ENCODE data around the gene IFIT1B. TPM values are rescaled to one million over a fixed set of nuclear protein-coding genes. Genes with fewer than 3 reads are reported as not detected.
"Not testable (repeated sequence)": the region's sequence is repeated elsewhere in the genome, so short reads cannot be mapped to it uniquely, and the experiment has no call there.

Gene IFIT1B
- total RNA-seq (under 1 TPM; 0.11 to 0.14 TPM), total RNA-seq (0 to 0.65 (median 0) reads per million in 172 experiments)
- not detected for polyA plus RNA-seq (2013, experiment 1 of 2)
- 0.04 TPM for polyA plus RNA-seq (2013, experiment 2 of 2)

DNA sequence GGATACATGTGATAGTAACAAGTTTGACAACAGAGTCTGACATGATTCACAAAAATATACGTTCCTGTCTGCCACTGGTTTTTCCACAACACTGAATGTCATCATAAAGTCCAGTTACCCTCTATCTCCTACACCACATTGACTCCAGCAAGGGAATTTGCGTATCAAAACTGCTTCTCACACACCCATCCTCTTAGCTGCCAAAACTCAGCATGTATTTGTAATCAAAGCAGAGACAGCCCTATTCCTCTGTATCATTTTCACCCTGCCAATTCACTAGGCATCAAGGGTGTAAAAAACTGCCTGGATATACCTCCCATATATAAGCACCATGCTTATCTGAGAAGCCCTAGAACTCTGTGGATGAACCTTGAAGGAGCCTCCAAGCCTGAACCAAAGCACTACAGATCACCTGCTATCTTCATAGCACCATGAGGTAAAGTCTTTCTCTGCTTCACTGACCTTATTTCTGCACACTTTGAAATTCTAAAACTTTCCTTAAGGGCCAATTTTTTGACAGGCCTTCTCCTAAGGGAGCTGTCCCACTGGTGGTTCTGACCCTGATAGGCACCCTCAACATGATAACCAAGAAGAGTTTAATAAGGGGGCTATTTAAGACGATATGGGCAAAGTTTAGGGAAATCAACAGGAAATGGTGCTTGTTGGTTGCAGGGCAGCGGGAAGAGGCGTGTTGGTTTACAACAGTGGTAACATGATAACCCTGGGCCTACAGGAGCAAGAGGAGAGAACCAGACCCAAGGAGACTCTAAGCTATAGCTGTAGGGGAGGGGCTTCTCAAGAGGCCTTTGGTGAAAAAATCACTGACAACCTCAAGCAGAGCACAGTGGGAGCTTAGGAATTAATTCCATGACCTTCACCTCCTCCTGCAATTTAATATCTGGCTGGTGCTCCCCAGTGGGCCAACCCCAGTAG is at the start of gene IFIT1B:
Gene IFIT1B (plus strand): TSS at position 352 of the 933 bp plus-strand sequence. CDS start 80 bp downstream, at position 432.
- ChIA-PET CTCF (no interaction called here), POLR2A (no interaction called here)
- Histone ChIP-seq H3K27me3 (ENCODE audit: control insufficient read depth in 1 of 2, insufficient read depth in 2 of 2, low read length in 2 of 2) (no peaks in the 10 kb centered on the region), H3K4me1 (ENCODE audit: insufficient read depth, low read length) (no peaks in the 10 kb centered on the region), H3K9me3 (ENCODE audit: control insufficient read depth in 1 of 2, insufficient read depth in 1 of 2, low read length in 2 of 2) (no peaks in the 10 kb centered on the region), H3K4me3 (ENCODE audit: low read length) (no peak within 1 kb of the TSS), H3K36me3 (ENCODE audit: insufficient read depth, low read length) (no peaks in the 10 kb centered on the region), H3K27ac (ENCODE audit: low read depth in 1 of 2, low read length in 2 of 2) (no peak within 1 kb of the TSS)
- H3K27ac Mint-ChIP-seq, result no peak within 1 kb of the TSS
- TF ChIP-seq CTCF (IDR thresholded peaks at IDR 0.05), result no peak
- ATAC-seq (ENCODE audit: poor library complexity) (no peak), DNase-seq (no peak)
- no peaks in the 10 kb centered on the region for H3K4me1 Mint-ChIP-seq (ENCODE audit: low read depth)
- no peaks in the 10 kb centered on the region for H3K9me3 Mint-ChIP-seq
- H3K27me3 Mint-ChIP-seq, result no peaks in the 10 kb centered on the region
- intact Hi-C loops (cut with DNase I, micrococcal nuclease), result no loop called here
- no peaks in the 10 kb centered on the region for H3K36me3 Mint-ChIP-seq (ENCODE audit: low read depth)
- H3K4me3 Mint-ChIP-seq, result no peak within 1 kb of the TSS

DNA sequence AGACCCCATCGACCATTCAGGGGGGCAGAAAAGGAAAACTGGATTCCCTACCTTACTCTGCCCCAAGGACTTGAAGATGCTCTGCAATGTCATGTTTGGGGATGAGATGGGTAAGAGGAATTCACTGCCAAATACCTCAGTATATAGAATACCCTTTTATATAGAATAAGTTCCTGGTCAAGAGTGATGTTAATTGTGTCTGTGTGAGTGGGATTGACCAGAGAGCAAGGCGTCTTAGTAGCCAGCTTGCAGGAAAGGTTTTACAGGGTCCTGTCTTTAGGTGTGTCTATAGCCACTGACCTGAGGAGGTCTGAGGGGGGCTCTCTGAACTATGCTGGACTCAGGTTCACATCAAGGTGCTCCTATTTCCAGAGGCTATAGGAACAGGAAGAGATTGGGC is 48.7 kb upstream of the IFIT1B start:
- H3K27ac Mint-ChIP-seq, result peak overlapping the region; percentile 63
- no peak for TF ChIP-seq CTCF (IDR thresholded peaks at IDR 0.05)
- H3K27me3 Mint-ChIP-seq, result no peaks in the 10 kb centered on the region
- H3K9me3 Mint-ChIP-seq, result no peaks in the 10 kb centered on the region
- H3K4me1 Mint-ChIP-seq (ENCODE audit: low read depth), result peaks cover 58% of the 10 kb centered on the region
- CTCF ChIA-PET, result no interaction called here
- H3K4me1 ChIP-seq (ENCODE audit: insufficient read depth, low read length), result peaks cover 58% of the 10 kb centered on the region
- no peak for DNase-seq
- H3K4me3 ChIP-seq (ENCODE audit: low read length), result no peak overlapping the region
- intact Hi-C loops (cut with DNase I, micrococcal nuclease), result no loop called here
- no peaks in the 10 kb centered on the region for H3K36me3 ChIP-seq (ENCODE audit: insufficient read depth, low read length)
- no peaks in the 10 kb centered on the region for H3K9me3 ChIP-seq (ENCODE audit: control insufficient read depth in 1 of 2, insufficient read depth in 1 of 2, low read length in 2 of 2)
- peak overlapping the region; percentile 86 for H3K4me3 Mint-ChIP-seq
- H3K27ac ChIP-seq (ENCODE audit: low read depth in 1 of 2, low read length in 2 of 2), result no peak overlapping the region
- no peaks in the 10 kb centered on the region for H3K27me3 ChIP-seq (ENCODE audit: control insufficient read depth in 1 of 2, insufficient read depth in 2 of 2, low read length in 2 of 2)
- POLR2A ChIA-PET, result no interaction called here
- no peak for ATAC-seq (ENCODE audit: poor library complexity)
- H3K36me3 Mint-ChIP-seq (ENCODE audit: low read depth), result peaks cover 5% of the 10 kb centered on the region

DNA sequence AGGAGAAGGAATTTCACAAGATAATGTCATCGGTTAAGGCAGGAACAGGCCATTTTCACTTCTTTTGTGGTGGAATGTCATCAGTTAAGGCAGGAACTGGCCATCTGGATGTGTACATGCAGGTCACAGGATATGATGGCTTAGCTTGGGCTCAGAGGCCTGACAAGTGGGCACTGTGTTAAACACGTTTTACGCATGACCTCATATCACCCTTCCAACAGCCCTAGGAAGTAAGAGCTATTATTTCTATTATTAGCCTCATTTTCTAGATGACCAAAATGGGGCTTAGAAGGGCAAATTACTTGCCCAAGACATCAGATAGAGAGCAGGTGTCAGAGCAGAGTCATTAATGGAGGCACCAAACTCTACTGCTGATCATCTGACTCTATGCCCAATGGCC is 47.8 kb upstream of the IFIT1B start:
- H3K27me3 ChIP-seq (ENCODE audit: control insufficient read depth in 1 of 2, insufficient read depth in 2 of 2, low read length in 2 of 2); H3K4me3 ChIP-seq (ENCODE audit: low read length); H3K36me3 Mint-ChIP-seq (ENCODE audit: low read depth); CTCF ChIA-PET; H3K9me3 ChIP-seq (ENCODE audit: control insufficient read depth in 1 of 2, insufficient read depth in 1 of 2, low read length in 2 of 2); H3K27me3 Mint-ChIP-seq; DNase-seq; H3K27ac ChIP-seq (ENCODE audit: low read depth in 1 of 2, low read length in 2 of 2); H3K36me3 ChIP-seq (ENCODE audit: insufficient read depth, low read length); H3K9me3 Mint-ChIP-seq; POLR2A ChIA-PET; ATAC-seq (ENCODE audit: poor library complexity): not testable (repeated sequence)
- peaks cover 66% of the 10 kb centered on the region for H3K4me1 ChIP-seq (ENCODE audit: insufficient read depth, low read length)
- intact Hi-C loops (cut with DNase I, micrococcal nuclease), result loop anchor here in 1 of 2 experiments (2.0 kb wide), 1 partner anchor 23 kb away; no protein-coding TSS in a partner anchor
- peaks cover 63% of the 10 kb centered on the region for H3K4me1 Mint-ChIP-seq (ENCODE audit: low read depth)
- peak overlapping the region; percentile 90 for H3K27ac Mint-ChIP-seq
- peak overlapping the region; percentile 55 for H3K4me3 Mint-ChIP-seq

Data from CD4-positive, alpha-beta T cell (primary cell).